HG02642 (cell line): ENCODE results near the gene ACTMAP.
A peak's percentile ranks its signal among the peaks of the same experiment; 100 is the strongest.

ENCODE experiments used
- ATAC-seq: cut with Tn5 transposase; IDR thresholded peaks from one replicate; pipeline ENCODE4 v1.9.1; 2021; ENCODE audit warnings: mild to moderate bottlenecking; ENCODE audit not compliant: unreplicated experiment, poor library complexity

ACTMAP gene

GRCh38 chr19:40723661-40724254, 26.5 kb downstream of the ACTMAP start:
- ATAC-seq: no peak

GRCh38 chr19:40721936-40722661, 28.2 kb downstream of the ACTMAP start:
- ATAC-seq: no peak

GRCh38 chr19:40721140-40721486, 29.2 kb downstream of the ACTMAP start:
- ATAC-seq: no peak

GRCh38 chr19:40719414-40719894, 30.8 kb downstream of the ACTMAP start:
- no peak for ATAC-seq

- ATAC-seq: no peak
Observed at GRCh38 chr19:40718774-40719391, 31.4 kb downstream of the ACTMAP start.

GRCh38 chr19:40717880-40718773, 32.1 kb downstream of the ACTMAP start:
- ATAC-seq: no peak

GRCh38 chr19:40717325-40717879, 32.9 kb downstream of the ACTMAP start:
- no peak for ATAC-seq

GRCh38 chr19:40716482-40717324, 33.6 kb downstream of the ACTMAP start, which contains the start of the genes COQ8B and ITPKC:
TSS of gene COQ8B (minus strand) at chr19:40716886. CDS start at chr19:40714632, 2,254 bp downstream.
TSS of gene ITPKC (plus strand) at chr19:40717112. CDS start at chr19:40717136, 24 bp downstream.
- peak; percentile 79 for ATAC-seq

GRCh38 chr19:40716031-40716481, 34.2 kb downstream of the ACTMAP start:
- ATAC-seq: no peak

- ATAC-seq: peak; percentile 59
Observed at GRCh38 chr19:40714441-40715299, 35.6 kb downstream of the ACTMAP start.

- no peak for ATAC-seq
Observed at GRCh38 chr19:40713939-40714338, 36.3 kb downstream of the ACTMAP start.

GRCh38 chr19:40709817-40710216, 40.5 kb downstream of the ACTMAP start:
- no peak for ATAC-seq

GRCh38 chr19:40707615-40708014, 42.7 kb downstream of the ACTMAP start:
- no peak for ATAC-seq

- ATAC-seq: no peak
Observed at GRCh38 chr19:40705950-40706619, 44.2 kb downstream of the ACTMAP start.

- no peak for ATAC-seq
Observed at GRCh38 chr19:40705362-40705651, 45.0 kb downstream of the ACTMAP start.

- no peak for ATAC-seq
Observed at GRCh38 chr19:40704491-40705361, 45.6 kb downstream of the ACTMAP start.
